Tibial artery (tissue), 4 donors: ENCODE data around the gene CREB3L2.

Experiments
- DNase-seq, 2 donors: peaks; one replicate each; pipeline ENCODE4 v3.0.0-alpha.2; 2019
- H3K27ac ChIP-seq, 2 donors: fragments of 200-600 bp; sonication (generic) in 1 of 2; 1 replicate in 1 of 2; 2 replicates in 1 of 2; pipeline ENCODE4 v1.5.1; 2018 to 2019; ENCODE audit warnings: mild to moderate bottlenecking in 1 of 2
- H3K27me3 ChIP-seq, 2 donors: fragments of 200-600 bp; sonication (generic) in 1 of 2; one replicate each; pipeline versions ENCODE4 v1.5.1 to v1.6.0; 2016 to 2019
- H3K36me3 ChIP-seq, 3 donors: fragments of 200-600 bp; sonication (generic) in 2 of 3; one replicate each; pipeline ENCODE4 v1.5.1; 2016 to 2019; ENCODE audit warnings: mild to moderate bottlenecking in 2 of 3
- H3K4me1 ChIP-seq, 4 donors: fragments of 200-600 bp; sonication (generic) in 2 of 4; 1 replicate in 3 of 4; 2 replicates in 1 of 4; pipeline ENCODE4 v1.5.1; 2016 to 2019
- H3K4me3 ChIP-seq, 2 donors: fragments of 200-600 bp; sonication (generic) in 1 of 2; 1 replicate in 1 of 2; 2 replicates in 1 of 2; pipeline ENCODE4 v1.5.1; 2018 to 2019; ENCODE audit warnings: mild to moderate bottlenecking in 2 of 2
- H3K9me3 ChIP-seq, 3 donors: fragments of 200-600 bp; sonication (generic) in 1 of 3; one replicate each; pipeline ENCODE4 v1.5.1; 2016 to 2019
- intact Hi-C: fragments of 100-400 bp; cut with DNase I; formaldehyde crosslinking; loops from one replicate; pipeline ENCODE4 v1.15.0; 2023; ENCODE audit warnings: low total_unique reads
- TF ChIP-seq, protein P1 (sequence below), 2 experiments: fragments of 200-600 bp in 1 of 2; fragments of 450-650 bp in 1 of 2; IDR thresholded peaks; one replicate each; pipeline ENCODE4 v1.5.1; 2017 to 2019; ENCODE audit warnings: antibody characterized with exemption in 2 of 2, mild to moderate bottlenecking in 1 of 2, moderate library complexity in 1 of 2

The CREB3L2 gene

GRCh38 chr7:138002828-138003189 is 923 bp upstream of the CREB3L2 start:
- no peaks in the 10 kb centered on the region for H3K36me3 ChIP-seq
- H3K4me3 ChIP-seq = peak overlapping the region in 1 of 2 donors; percentile 10
- TF ChIP-seq, protein P1, sequence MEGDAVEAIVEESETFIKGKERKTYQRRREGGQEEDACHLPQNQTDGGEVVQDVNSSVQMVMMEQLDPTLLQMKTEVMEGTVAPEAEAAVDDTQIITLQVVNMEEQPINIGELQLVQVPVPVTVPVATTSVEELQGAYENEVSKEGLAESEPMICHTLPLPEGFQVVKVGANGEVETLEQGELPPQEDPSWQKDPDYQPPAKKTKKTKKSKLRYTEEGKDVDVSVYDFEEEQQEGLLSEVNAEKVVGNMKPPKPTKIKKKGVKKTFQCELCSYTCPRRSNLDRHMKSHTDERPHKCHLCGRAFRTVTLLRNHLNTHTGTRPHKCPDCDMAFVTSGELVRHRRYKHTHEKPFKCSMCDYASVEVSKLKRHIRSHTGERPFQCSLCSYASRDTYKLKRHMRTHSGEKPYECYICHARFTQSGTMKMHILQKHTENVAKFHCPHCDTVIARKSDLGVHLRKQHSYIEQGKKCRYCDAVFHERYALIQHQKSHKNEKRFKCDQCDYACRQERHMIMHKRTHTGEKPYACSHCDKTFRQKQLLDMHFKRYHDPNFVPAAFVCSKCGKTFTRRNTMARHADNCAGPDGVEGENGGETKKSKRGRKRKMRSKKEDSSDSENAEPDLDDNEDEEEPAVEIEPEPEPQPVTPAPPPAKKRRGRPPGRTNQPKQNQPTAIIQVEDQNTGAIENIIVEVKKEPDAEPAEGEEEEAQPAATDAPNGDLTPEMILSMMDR (IDR thresholded peaks at IDR 0.05) = no peak
- no peaks in the 10 kb centered on the region for H3K9me3 ChIP-seq
- intact Hi-C loops = no loop called here
- DNase-seq = no peak
- H3K4me1 ChIP-seq = peaks cover 0 to 28% (median 15%) of the 10 kb centered on the region in 4 donors
- H3K27ac ChIP-seq = no peak overlapping the region
- no peaks in the 10 kb centered on the region for H3K27me3 ChIP-seq

GRCh38 chr7:138002096-138002827 is 376 bp upstream of the CREB3L2 start:
- peak; percentile 98 to 100 for DNase-seq
- Histone ChIP-seq H3K4me3 (peak overlapping the region; percentile 94 to 97), H3K36me3 (no peaks in the 10 kb centered on the region), H3K4me1 (peaks cover 0 to 34% (median 20%) of the 10 kb centered on the region in 4 donors), H3K27me3 (no peaks in the 10 kb centered on the region), H3K9me3 (no peaks in the 10 kb centered on the region), H3K27ac (peak overlapping the region; percentile 87 to 96)
- intact Hi-C loops = no loop called here
- TF ChIP-seq, protein P1 (IDR thresholded peaks at IDR 0.05) = peak; percentile 82 to 86

- intact Hi-C loops = no loop called here
- peak; percentile 51 to 88 for DNase-seq
- TF ChIP-seq, protein P1 (IDR thresholded peaks at IDR 0.05) = no peak
- peaks cover 0 to 54% (median 38%) of the 10 kb centered on the region in 4 donors for H3K4me1 ChIP-seq
- peak overlapping the region; percentile 87 to 96 for H3K27ac ChIP-seq
- H3K9me3 ChIP-seq = no peaks in the 10 kb centered on the region
- H3K4me3 ChIP-seq = peak overlapping the region; percentile 94 to 97
- no peaks in the 10 kb centered on the region for H3K36me3 ChIP-seq
- no peaks in the 10 kb centered on the region for H3K27me3 ChIP-seq
Measured at GRCh38 chr7:138000081-138000701, 1.7 kb downstream of the CREB3L2 start.

- H3K27me3 ChIP-seq = no peaks in the 10 kb centered on the region
- no peaks in the 10 kb centered on the region for H3K9me3 ChIP-seq
- H3K36me3 ChIP-seq = no peaks in the 10 kb centered on the region
- intact Hi-C loops = no loop called here
- peak overlapping the region; percentile 94 to 97 for H3K4me3 ChIP-seq
- no peak for DNase-seq
- peak overlapping the region; percentile 87 to 96 for H3K27ac ChIP-seq
- H3K4me1 ChIP-seq = peaks cover 0 to 60% (median 42%) of the 10 kb centered on the region in 4 donors
- TF ChIP-seq, protein P1 (IDR thresholded peaks at IDR 0.05) = no peak
Measured at GRCh38 chr7:137999496-138000080, 2.3 kb downstream of the CREB3L2 start.

GRCh38 chr7:137998250-137998649 is 3.6 kb downstream of the CREB3L2 start:
- no peaks in the 10 kb centered on the region for H3K9me3 ChIP-seq
- H3K27ac ChIP-seq = peak overlapping the region; percentile 87 to 96
- no peaks in the 10 kb centered on the region for H3K27me3 ChIP-seq
- H3K36me3 ChIP-seq = no peaks in the 10 kb centered on the region
- TF ChIP-seq, protein P1 (IDR thresholded peaks at IDR 0.05) = no peak
- H3K4me3 ChIP-seq = peak overlapping the region; percentile 94 to 97
- no peak for DNase-seq
- intact Hi-C loops = no loop called here
- peaks cover 0 to 74% (median 52%) of the 10 kb centered on the region in 4 donors for H3K4me1 ChIP-seq
